PC-9 (cell line): ENCODE measurements around the gene AP4B1. TPM values are rescaled to one million over a fixed set of nuclear protein-coding genes. Genes with fewer than 3 reads are reported as not detected.

Source experiments
- BruUV-seq: library from RNA; stranded (reverse); fragments of 400-500 nt; replicated peaks from 2 replicates; lab custom pipeline; 2021; lab: Mats Ljungman, UMichigan
- CTCF ChIA-PET: fragments of 300-600 bp; sonication (Branson Sonifier 250); formaldehyde crosslinking; loops from one replicate; lab custom pipeline; 2022; ENCODE audit warnings: antibody characterized with exemption; lab: Charles Lee
- POLR2A ChIA-PET: fragments of 300-600 bp; sonication (Branson Sonifier 250); formaldehyde crosslinking; loops from one replicate; lab custom pipeline; 2022; ENCODE audit warnings: antibody characterized with exemption; ENCODE audit not compliant: unreplicated experiment; lab: Charles Lee
- DNase-seq, 2 experiments: peaks; one replicate each; pipeline versions ENCODE4 v3.0.0 to v3.0.0-alpha.2; 2015 to 2022; ENCODE audit warnings: mixed read lengths in 1 of 2
- H2AFZ ChIP-seq: fragments of 200-600 bp; sonication (generic); 2 replicates; pipeline ENCODE4 v1.8.1; 2017; ENCODE audit warnings: antibody characterized with exemption
- H3F3A ChIP-seq: fragments of 200-600 bp; sonication (generic); 2 replicates; pipeline ENCODE4 v1.8.1; 2017; ENCODE audit warnings: antibody characterized with exemption, mild to moderate bottlenecking, low read depth; ENCODE audit not compliant: insufficient read depth
- H3K27ac ChIP-seq: fragments of 200-600 bp; sonication (generic); 2 replicates; pipeline ENCODE4 v1.6.1; 2016; ENCODE audit warnings: mixed run types
- H3K27me3 ChIP-seq: fragments of 200-600 bp; sonication (generic); 2 replicates; pipeline ENCODE4 v1.6.1; 2016; ENCODE audit warnings: low read depth, mixed run types; ENCODE audit not compliant: insufficient read depth
- H3K36me3 ChIP-seq: fragments of 200-600 bp; sonication (generic); 2 replicates; pipeline ENCODE4 v1.6.1; 2016; ENCODE audit warnings: low read depth, mixed run types
- H3K4me1 ChIP-seq: fragments of 200-600 bp; sonication (generic); replicated peaks from 2 replicates; pipeline ENCODE4 v1.6.1; 2016; ENCODE audit warnings: mixed run types; ENCODE audit not compliant: insufficient read depth
- H3K4me2 ChIP-seq: fragments of 200-600 bp; sonication (generic); 2 replicates; pipeline ENCODE4 v1.6.1; 2017; ENCODE audit warnings: mixed run types
- H3K4me3 ChIP-seq: fragments of 200-600 bp; sonication (generic); 2 replicates; pipeline ENCODE4 v1.6.1; 2016; ENCODE audit warnings: mixed run types
- H3K79me2 ChIP-seq: fragments of 200-600 bp; sonication (generic); 2 replicates; pipeline ENCODE4 v1.6.1; 2017; ENCODE audit warnings: low read depth, mixed run types
- H3K9me2 ChIP-seq: fragments of 200-600 bp; sonication (generic); 2 replicates; pipeline ENCODE4 v1.8.1; 2017; ENCODE audit warnings: mild to moderate bottlenecking; ENCODE audit not compliant: insufficient read depth
- H3K9me3 ChIP-seq: fragments of 200-600 bp; sonication (generic); 2 replicates; pipeline ENCODE4 v1.8.1; 2016; ENCODE audit warnings: low read depth; ENCODE audit not compliant: insufficient read depth
- H4K20me1 ChIP-seq: fragments of 200-600 bp; sonication (generic); 2 replicates; pipeline ENCODE4 v1.8.1; 2017; ENCODE audit not compliant: insufficient read depth
- CTCF ChIP-seq: fragments of 200-600 bp; sonication (generic); conservative IDR thresholded peaks from 2 replicates; pipeline ENCODE4 v1.6.1; 2017; ENCODE audit warnings: mixed run types, antibody characterized with exemption, mild to moderate bottlenecking, moderate library complexity
- EZH2 ChIP-seq: fragments of 200-600 bp; sonication (generic); IDR thresholded peaks from 2 replicates; pipeline ENCODE4 v1.8.0; 2017; ENCODE audit warnings: antibody characterized with exemption, low read depth
- intact Hi-C: fragments of 100-400 bp; cut with micrococcal nuclease; formaldehyde crosslinking; loops from one replicate; pipeline ENCODE4 v1.10.0; 2022; ENCODE audit not compliant: unreplicated experiment
- total RNA-seq: library from RNA; stranded (reverse); gene quantifications from 2 replicates; pipeline ENCODE4 v1.2.3, GENCODE V29; 2021

AP4B1 gene
- total RNA-seq, 1 experiment from 2014 or later: 11.7 TPM

DNA sequence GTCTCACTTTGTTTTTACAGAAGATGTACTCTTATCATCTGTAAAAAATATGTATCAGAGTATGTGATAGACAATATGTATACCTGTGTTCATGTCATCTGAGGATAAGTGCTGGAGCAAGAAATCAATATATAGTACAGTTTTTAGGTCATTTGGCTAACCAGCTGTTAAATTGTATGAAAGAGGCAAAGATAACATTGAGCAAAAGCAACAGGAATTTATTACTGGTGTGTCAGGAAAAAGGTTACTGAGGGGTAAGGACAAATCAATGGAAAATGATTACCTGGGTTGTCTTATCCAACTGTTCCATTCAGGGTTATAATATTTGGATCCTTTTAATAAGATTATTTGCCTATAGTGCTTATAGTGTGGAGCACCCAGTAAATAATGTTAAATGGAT lies 29.4 kb upstream of the AP4B1 start:
- Histone ChIP-seq H3K79me2 (peaks cover 90% of the 10 kb centered on the region), H3K9me2 (no peaks in the 10 kb centered on the region), H3F3A (peaks cover 16% of the 10 kb centered on the region), H3K36me3 (peaks cover 6% of the 10 kb centered on the region; the same call in 1 of the 2 replicates), H3K9me3 (no peaks in the 10 kb centered on the region), H3K27ac (no peak overlapping the region), H3K4me2 (no peak overlapping the region), H3K27me3 (no peaks in the 10 kb centered on the region), H2AFZ (no peak overlapping the region), H4K20me1 (peaks cover 41% of the 10 kb centered on the region), H3K4me3 (no peak overlapping the region), H3K4me1 (peaks cover 19% of the 10 kb centered on the region)
- intact Hi-C loops: no loop called here
- TF ChIP-seq CTCF (no peak), EZH2 (no peak)
- POLR2A ChIA-PET: interaction anchor here (0.6 kb wide), 1 partner anchor 20 kb away, joined by 5 read pairs; no protein-coding TSS in a partner anchor
- no peak for DNase-seq
- CTCF ChIA-PET: interaction anchor here (0.6 kb wide), 1 partner anchor 12 kb away, joined by 5 read pairs; no protein-coding TSS in a partner anchor
- no TSS peak for BruUV-seq

GRCh38 chr1:113931451-113931851 lies 26.9 kb upstream of the AP4B1 start:
- H3F3A ChIP-seq: peaks cover 24% of the 10 kb centered on the region; the same call in 1 of the 2 replicates
- intact Hi-C loops: no loop called here
- peaks cover 33% of the 10 kb centered on the region for H3K4me1 ChIP-seq
- peak overlapping the region; percentile 38 for H3K27ac ChIP-seq
- no peaks in the 10 kb centered on the region for H3K9me2 ChIP-seq
- ChIA-PET POLR2A (interaction anchor here (0.5 to 1.3 kb wide), 5 partner anchors 27 to 1069 kb away, joined by 3 to 7 read pairs (median 6); partner anchors contain the start of genes AP4B1 and RSBN1), CTCF (interaction anchor here (0.6 to 1.1 kb wide), 2 partner anchors 80 to 95 kb away, joined by 3 to 9 read pairs; no protein-coding TSS in a partner anchor)
- peak in 1 of 2 experiments; percentile 78 for DNase-seq
- H3K9me3 ChIP-seq: no peaks in the 10 kb centered on the region
- H3K79me2 ChIP-seq: peaks cover 67% of the 10 kb centered on the region
- peak overlapping the region; percentile 93; the same call in 1 of the 2 replicates for H3K4me3 ChIP-seq
- peaks cover 1% of the 10 kb centered on the region; the same call in 1 of the 2 replicates for H3K36me3 ChIP-seq
- peaks cover 30% of the 10 kb centered on the region for H4K20me1 ChIP-seq
- H2AFZ ChIP-seq: no peak overlapping the region
- H3K4me2 ChIP-seq: peak overlapping the region; percentile 84
- no TSS peak for BruUV-seq
- no peak for TF ChIP-seq EZH2
- no peak for TF ChIP-seq CTCF
- H3K27me3 ChIP-seq: no peaks in the 10 kb centered on the region

DNA sequence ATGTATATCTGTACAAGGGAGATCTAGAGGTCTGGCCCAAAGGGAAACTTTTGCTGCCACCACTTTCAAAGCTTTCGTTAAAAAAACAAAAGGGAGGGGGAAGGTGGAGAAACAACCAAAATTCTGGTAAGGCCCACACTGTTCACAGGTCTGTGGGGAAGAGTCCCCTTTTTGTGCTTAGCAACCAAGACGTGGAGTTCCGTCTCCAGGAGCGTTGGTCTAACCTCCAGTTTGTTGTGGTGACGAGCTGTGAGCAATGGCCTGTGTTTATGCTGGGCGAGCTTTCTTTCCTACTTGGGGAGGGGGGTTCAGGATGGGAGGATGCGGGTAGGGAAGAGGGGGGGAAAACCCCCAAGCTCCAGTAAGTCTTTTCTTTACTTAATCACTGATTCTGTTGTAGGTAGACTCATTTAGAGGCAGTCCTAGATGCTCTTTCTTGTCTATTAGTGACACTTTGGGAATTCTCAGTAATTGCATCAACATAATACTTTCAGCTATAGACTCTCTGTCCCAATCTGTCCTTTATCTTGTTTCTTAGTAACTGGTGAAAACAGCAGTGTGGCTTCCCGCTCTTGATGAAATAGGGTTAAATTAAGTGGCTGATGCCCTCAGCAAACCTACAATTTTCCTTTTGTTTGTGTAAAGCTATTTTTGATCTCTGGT lies 26.0 kb upstream of the AP4B1 start:
- peak overlapping the region; percentile 84 for H3K4me2 ChIP-seq
- peak overlapping the region; percentile 38; the same call in 1 of the 2 replicates for H3K27ac ChIP-seq
- TSS peak; percentile 34 for BruUV-seq
- intact Hi-C loops: no loop called here
- H3K4me3 ChIP-seq: peak overlapping the region; percentile 93
- H2AFZ ChIP-seq: peak overlapping the region; percentile 98
- peaks cover 24% of the 10 kb centered on the region; the same call in 1 of the 2 replicates for H3F3A ChIP-seq
- no peaks in the 10 kb centered on the region for H3K27me3 ChIP-seq
- CTCF ChIA-PET: interaction anchor here (0.6 to 1.1 kb wide), 3 partner anchors 59 to 131 kb away, joined by 3 to 6 read pairs (median 3); no protein-coding TSS in a partner anchor
- DNase-seq: peak; percentile 33 to 62
- H3K36me3 ChIP-seq: no peaks in the 10 kb centered on the region
- TF ChIP-seq CTCF (no peak), EZH2 (no peak)
- H4K20me1 ChIP-seq: peaks cover 24% of the 10 kb centered on the region
- H3K9me3 ChIP-seq: no peaks in the 10 kb centered on the region
- POLR2A ChIA-PET: interaction anchor here (0.5 to 1.3 kb wide), 5 partner anchors 13 to 170 kb away, joined by 3 to 53 read pairs (median 5); partner anchors contain the start of gene AP4B1
- no peaks in the 10 kb centered on the region for H3K9me2 ChIP-seq
- H3K4me1 ChIP-seq: peaks cover 33% of the 10 kb centered on the region
- H3K79me2 ChIP-seq: peaks cover 58% of the 10 kb centered on the region
